SKM-1 treated with dmso at 0.1 percent for 144 hours (cell line): ENCODE measurements around the gene FOLR2.
"Not testable (repeated sequence)": the region's sequence is repeated elsewhere in the genome, so short reads cannot be mapped to it uniquely, and the experiment has no call there.

Experiments used
- DNase-seq: peaks from one replicate; lab custom pipeline; 2025; ENCODE audit not compliant: unreplicated experiment; lab: John Stamatoyannopoulos, UW

Gene FOLR2

DNA sequence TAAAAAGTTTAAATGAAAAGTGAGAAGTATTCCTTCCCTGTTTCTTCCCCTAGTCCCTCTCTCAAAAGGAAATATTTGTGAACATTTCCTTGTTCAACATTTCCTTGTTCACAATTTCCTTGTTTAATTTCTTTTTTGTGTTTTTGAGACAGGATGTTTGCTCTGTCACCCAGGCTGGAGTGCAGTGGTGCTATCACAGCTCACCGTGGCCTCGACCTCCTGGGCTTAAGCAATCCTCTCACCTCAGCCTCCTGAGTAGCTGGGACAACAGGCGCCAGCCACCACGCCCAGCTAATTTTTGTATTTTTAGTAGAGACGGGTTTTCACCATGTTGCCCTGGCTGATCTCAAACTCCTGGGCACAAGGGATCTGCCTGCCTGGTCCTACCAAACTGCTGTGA, 50.4 kb downstream of the FOLR2 start:
- DNase-seq, result not testable (repeated sequence)

DNA sequence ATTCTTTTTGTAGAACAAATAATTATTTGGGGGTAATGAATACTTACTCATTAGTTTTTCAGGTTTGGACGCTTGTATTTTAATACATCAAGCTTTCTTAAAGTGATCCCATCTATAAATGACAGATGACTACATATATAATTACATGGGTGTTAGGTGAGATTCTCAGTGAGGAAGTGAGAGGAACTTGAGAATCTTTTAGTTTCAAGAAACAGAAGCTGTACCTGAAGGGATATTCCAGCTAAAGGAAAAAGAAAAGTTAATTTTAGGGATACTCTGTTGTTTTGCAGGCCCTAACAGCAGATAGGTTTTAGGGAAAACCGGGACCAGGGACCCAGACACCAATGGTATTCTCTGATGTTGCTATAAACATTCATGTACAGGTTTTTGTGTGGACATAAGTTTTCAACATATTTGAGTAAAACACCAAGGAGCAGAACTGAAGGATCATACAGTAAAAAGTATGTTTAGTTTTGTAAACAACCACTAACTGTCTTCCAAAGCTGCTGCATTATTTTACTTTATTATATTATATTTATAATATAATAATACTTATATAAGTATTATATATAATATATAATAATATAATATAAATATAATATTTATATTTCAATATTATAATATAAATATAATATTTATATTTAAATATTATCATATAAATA, 51.5 kb downstream of the FOLR2 start:
- DNase-seq, result no peak
